ENCODE measurements around the gene FAM110D. TPM values are rescaled to one million over a fixed set of nuclear protein-coding genes. Genes with fewer than 3 reads are reported as not detected.

The FAM110D gene
- total RNA-seq, 1 experiment from 2014 or later = not detected

DNA sequence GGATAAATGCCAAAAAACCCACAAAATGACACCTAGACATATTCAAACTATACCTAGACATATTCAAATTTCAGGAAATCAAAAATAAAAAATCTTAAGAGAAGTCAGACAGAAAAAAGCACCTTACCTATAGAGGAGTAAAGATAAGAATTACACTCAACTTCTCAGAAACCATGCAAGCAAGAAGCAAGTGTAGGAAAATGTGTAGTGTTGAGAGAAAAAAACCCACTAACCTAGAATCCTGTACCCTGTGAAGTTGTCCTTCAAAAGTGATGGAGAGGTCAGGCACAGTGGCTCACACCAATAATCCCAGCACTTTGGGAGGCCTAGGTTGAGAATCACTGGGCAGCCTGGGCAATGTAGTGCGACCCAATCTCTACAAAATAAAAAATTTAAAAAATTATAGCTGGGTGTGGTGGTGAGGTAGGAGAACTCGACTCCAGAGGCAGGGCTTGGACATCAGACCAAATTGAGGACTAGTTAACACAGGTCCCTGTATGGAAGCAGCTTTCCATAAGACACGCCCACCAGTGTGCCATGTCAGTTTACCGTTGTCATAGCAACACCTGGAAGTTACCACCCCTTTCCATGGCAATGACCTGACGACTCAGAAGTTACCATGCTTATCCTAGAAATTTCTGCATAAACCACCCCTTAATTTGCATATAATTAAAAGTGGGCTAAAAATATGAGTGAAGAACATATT is 26.6 kb upstream of the FAM110D start:
- Histone ChIP-seq H3K9me2 (replicated peaks; ENCODE audit: low read length) (no peaks in the 10 kb centered on the region), H3K4me3 (ENCODE audit: low read length) (no peak overlapping the region), H3F3A (ENCODE audit: low read length, unreplicated experiment) (peaks cover under 1% of the 10 kb centered on the region), H4K20me1 (ENCODE audit: low read length) (no peaks in the 10 kb centered on the region), H3K36me3 (ENCODE audit: low read depth, low read length) (no peaks in the 10 kb centered on the region), H2AFZ (ENCODE audit: low read length) (no peak overlapping the region), H3K9ac (ENCODE audit: low read length) (no peak overlapping the region), H3K27ac (ENCODE audit: low read length) (no peak overlapping the region), H3K27me3 (ENCODE audit: low read length) (no peaks in the 10 kb centered on the region), H3K9me3 (ENCODE audit: low read length) (no peaks in the 10 kb centered on the region), H3K79me2 (ENCODE audit: low read length) (no peaks in the 10 kb centered on the region), H3K4me1 (ENCODE audit: insufficient read depth, low read length) (peaks cover 9% of the 10 kb centered on the region), H3K4me2 (ENCODE audit: low read length) (no peak overlapping the region)
- ATAC-seq = no peak
- POLR2A ChIA-PET (ENCODE audit: unreplicated experiment) = no interaction called here
- CTCF ChIA-PET = no interaction called here
- TF ChIP-seq EZH2 (IDR thresholded peaks at IDR 0.05; ENCODE audit: low read length, unreplicated experiment) (no peak), EZH2phosphoT487 (IDR thresholded peaks at IDR 0.05; ENCODE audit: borderline replicate concordance, low read length) (no peak)
- TF ChIP-seq, protein P1, sequence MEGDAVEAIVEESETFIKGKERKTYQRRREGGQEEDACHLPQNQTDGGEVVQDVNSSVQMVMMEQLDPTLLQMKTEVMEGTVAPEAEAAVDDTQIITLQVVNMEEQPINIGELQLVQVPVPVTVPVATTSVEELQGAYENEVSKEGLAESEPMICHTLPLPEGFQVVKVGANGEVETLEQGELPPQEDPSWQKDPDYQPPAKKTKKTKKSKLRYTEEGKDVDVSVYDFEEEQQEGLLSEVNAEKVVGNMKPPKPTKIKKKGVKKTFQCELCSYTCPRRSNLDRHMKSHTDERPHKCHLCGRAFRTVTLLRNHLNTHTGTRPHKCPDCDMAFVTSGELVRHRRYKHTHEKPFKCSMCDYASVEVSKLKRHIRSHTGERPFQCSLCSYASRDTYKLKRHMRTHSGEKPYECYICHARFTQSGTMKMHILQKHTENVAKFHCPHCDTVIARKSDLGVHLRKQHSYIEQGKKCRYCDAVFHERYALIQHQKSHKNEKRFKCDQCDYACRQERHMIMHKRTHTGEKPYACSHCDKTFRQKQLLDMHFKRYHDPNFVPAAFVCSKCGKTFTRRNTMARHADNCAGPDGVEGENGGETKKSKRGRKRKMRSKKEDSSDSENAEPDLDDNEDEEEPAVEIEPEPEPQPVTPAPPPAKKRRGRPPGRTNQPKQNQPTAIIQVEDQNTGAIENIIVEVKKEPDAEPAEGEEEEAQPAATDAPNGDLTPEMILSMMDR (conservative IDR thresholded peaks at IDR 0.05; ENCODE audit: low read depth, low read length) = no peak
- BruUV-seq (replicated peaks) = no TSS peak
- intact Hi-C loops (cut with micrococcal nuclease) = no loop called here
- peak; percentile 35 for DNase-seq

DNA sequence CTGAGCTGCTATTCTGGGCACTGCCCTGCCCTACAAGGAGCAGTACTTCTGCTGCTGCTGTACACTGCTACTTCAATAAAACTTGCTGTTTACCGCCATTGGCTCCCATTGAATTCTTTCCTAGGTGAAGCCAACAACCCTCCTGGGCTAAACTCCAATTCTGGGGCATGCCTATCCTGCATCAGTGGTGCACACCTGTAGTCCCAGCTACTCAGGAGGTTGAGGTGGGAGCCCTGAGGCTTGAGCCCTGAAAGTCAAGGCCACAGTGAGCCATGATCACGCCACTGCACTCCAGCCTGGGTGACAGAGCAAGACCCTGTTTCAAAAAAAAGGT is 26.1 kb upstream of the FAM110D start:
- ATAC-seq (no peak), DNase-seq (no peak)
- Histone ChIP-seq H3K27ac (ENCODE audit: low read length) (no peak overlapping the region), H4K20me1 (ENCODE audit: low read length) (no peaks in the 10 kb centered on the region), H3K9me3 (ENCODE audit: low read length) (no peaks in the 10 kb centered on the region), H3K9me2 (replicated peaks; ENCODE audit: low read length) (no peaks in the 10 kb centered on the region), H3K9ac (ENCODE audit: low read length) (no peak overlapping the region), H3K4me3 (ENCODE audit: low read length) (no peak overlapping the region), H3K36me3 (ENCODE audit: low read depth, low read length) (no peaks in the 10 kb centered on the region), H3K4me2 (ENCODE audit: low read length) (no peak overlapping the region), H3F3A (ENCODE audit: low read length, unreplicated experiment) (no peaks in the 10 kb centered on the region), H3K79me2 (ENCODE audit: low read length) (no peaks in the 10 kb centered on the region), H2AFZ (ENCODE audit: low read length) (no peak overlapping the region), H3K4me1 (ENCODE audit: insufficient read depth, low read length) (peaks cover 3% of the 10 kb centered on the region), H3K27me3 (ENCODE audit: low read length) (no peaks in the 10 kb centered on the region)
- no TSS peak for BruUV-seq (replicated peaks)
- TF ChIP-seq EZH2phosphoT487 (IDR thresholded peaks at IDR 0.05; ENCODE audit: borderline replicate concordance, low read length) = no peak
- TF ChIP-seq, protein P1 (conservative IDR thresholded peaks at IDR 0.05; ENCODE audit: low read depth, low read length) = no peak
- TF ChIP-seq EZH2 (IDR thresholded peaks at IDR 0.05; ENCODE audit: low read length, unreplicated experiment) = no peak
- CTCF ChIA-PET = no interaction called here
- POLR2A ChIA-PET (ENCODE audit: unreplicated experiment) = no interaction called here
- intact Hi-C loops (cut with micrococcal nuclease) = no loop called here

DNA sequence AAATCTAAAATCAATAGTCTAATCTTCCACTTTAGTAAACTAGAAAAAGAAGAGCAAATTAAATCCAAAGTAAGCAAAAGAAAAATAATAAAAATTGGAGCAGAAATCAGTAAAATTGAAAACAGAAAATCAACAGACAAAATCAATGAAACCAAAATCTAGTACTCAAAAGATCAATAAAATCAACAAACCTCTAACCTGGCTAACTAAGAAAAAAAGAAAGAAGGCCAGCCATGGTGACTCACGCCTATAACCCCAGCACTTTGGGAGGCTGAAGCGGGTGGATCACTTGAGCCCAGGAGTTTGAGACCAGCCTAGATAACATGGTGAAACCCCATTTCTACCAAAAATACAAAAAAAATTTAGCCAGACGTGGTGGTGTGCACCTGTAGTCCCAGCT is 24.4 kb upstream of the FAM110D start:
- intact Hi-C loops (cut with micrococcal nuclease) = no loop called here
- Histone ChIP-seq H3K79me2 (ENCODE audit: low read length) (no peaks in the 10 kb centered on the region), H3K9ac (ENCODE audit: low read length) (no peak overlapping the region), H3K4me3 (ENCODE audit: low read length) (no peak overlapping the region), H2AFZ (ENCODE audit: low read length) (no peak overlapping the region), H3F3A (ENCODE audit: low read length, unreplicated experiment) (no peaks in the 10 kb centered on the region), H3K27ac (ENCODE audit: low read length) (no peak overlapping the region), H3K27me3 (ENCODE audit: low read length) (no peaks in the 10 kb centered on the region), H3K9me3 (ENCODE audit: low read length) (no peaks in the 10 kb centered on the region), H3K4me1 (ENCODE audit: insufficient read depth, low read length) (no peaks in the 10 kb centered on the region), H3K4me2 (ENCODE audit: low read length) (no peak overlapping the region), H4K20me1 (ENCODE audit: low read length) (no peaks in the 10 kb centered on the region), H3K9me2 (replicated peaks; ENCODE audit: low read length) (no peaks in the 10 kb centered on the region), H3K36me3 (ENCODE audit: low read depth, low read length) (no peaks in the 10 kb centered on the region)
- BruUV-seq (replicated peaks) = no TSS peak
- no peak for ATAC-seq
- no peak for TF ChIP-seq EZH2phosphoT487 (IDR thresholded peaks at IDR 0.05; ENCODE audit: borderline replicate concordance, low read length)
- TF ChIP-seq EZH2 (IDR thresholded peaks at IDR 0.05; ENCODE audit: low read length, unreplicated experiment) = no peak
- no peak for DNase-seq
- ChIA-PET POLR2A (ENCODE audit: unreplicated experiment) (no interaction called here), CTCF (no interaction called here)

Data from PC-3 (cell line).